ENCODE results near the gene TMPRSS7.

TMPRSS7 gene

GRCh38 chr3:112111785-112112402 lies 77.4 kb downstream of the TMPRSS7 start:
- H3K27ac ChIP-seq, result peak overlapping the region; percentile 82; the same call in 1 of the 2 replicates
- TF ChIP-seq CTCF (conservative IDR thresholded peaks at IDR 0.05), result peak; percentile 90

GRCh38 chr3:112114576-112115160 lies 80.1 kb downstream of the TMPRSS7 start:
- no peak overlapping the region for H3K27ac ChIP-seq
- no peak for TF ChIP-seq CTCF (conservative IDR thresholded peaks at IDR 0.05)

DNA sequence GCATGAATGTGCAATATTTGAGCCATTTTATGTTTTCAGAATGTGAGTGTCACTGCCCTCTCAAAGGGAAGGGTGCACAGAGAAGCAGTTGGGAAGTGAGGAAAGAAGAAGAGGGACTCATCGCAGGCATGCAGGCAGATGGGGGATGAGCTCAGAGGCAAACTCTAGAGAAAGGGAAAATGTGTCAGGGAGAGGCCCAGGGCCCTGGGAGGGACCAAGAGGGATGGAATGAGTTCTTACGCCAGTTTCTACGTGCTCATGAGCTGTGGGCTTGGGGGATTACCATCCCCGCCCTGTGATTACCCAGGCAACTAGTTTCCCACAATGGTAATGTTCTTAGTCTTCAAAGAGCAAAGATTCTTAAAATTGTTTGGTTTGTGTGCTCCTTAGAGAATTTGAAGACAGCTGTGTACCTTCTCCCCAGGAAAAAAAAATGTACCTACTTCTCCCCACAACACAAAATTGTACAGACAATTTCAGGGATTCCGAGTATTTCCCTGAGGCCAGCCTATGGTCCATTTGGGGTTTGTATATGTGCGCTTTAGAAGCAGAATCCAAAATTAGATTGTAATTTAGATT lies 80.7 kb downstream of the TMPRSS7 start:
- no peak for TF ChIP-seq CTCF (conservative IDR thresholded peaks at IDR 0.05)
- no peak overlapping the region for H3K27ac ChIP-seq

DNA sequence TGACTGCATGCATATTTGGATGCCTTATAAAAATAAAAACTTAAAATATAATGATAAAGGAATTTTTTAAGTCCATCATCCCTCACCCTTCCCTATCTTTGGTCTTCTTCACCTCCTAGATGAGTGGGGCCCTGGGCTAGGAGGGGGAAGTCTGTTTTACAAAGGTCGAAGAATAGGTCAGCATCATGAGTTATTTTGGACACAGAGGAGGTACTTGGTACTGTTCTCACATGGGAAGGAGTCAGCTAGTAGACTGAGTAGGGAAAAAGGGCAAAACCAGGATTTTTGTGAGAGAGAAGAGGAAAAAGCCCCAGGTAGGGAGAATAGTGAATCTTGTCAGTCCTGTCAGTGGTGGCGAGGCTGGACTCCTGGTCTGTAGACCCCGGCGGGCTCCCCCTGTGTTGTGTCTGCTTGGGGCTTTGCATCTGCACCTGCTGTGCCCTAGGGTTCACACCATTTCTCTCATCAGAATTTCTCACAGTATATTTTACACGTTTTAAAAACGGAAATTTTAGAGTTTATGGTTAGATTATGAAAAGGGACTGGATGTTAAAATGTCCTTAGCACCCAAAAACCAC lies 81.4 kb downstream of the TMPRSS7 start:
- no peak for TF ChIP-seq CTCF (conservative IDR thresholded peaks at IDR 0.05)

DNA sequence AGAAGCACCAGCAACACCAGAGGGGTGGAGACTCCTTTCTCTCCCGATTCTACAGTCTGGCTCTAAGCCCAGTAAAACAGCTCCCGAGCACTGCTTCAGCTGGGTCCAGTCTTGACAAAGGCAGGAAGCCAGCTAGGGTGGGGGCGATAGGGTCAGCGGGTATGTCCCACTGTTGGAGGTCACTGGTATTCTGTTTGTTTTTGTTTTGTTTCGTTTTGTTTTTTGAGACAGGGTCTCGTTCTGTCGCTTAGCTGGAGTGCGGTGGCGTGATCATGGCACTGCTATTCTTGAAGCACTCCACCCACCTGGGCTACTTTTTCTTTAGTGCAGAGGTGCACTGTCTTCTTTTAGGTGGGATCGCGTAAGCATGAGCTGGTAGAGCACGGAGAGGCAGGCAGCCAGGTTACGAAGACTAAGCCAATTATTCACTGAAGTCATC lies 82.2 kb downstream of the TMPRSS7 start:
- no peak for TF ChIP-seq CTCF (conservative IDR thresholded peaks at IDR 0.05)
- H3K27ac ChIP-seq, result no peak overlapping the region; the same call in 1 of the 2 replicates

More for the DNA sequence above, 81.4 kb downstream of the TMPRSS7 start:
- H3K27ac ChIP-seq, result no peak overlapping the region; the same call in 1 of the 2 replicates

- TF ChIP-seq CTCF (conservative IDR thresholded peaks at IDR 0.05), result no peak
- H3K27ac ChIP-seq, result no peak overlapping the region
Measured at GRCh38 chr3:112117415-112117814, 82.9 kb downstream of the TMPRSS7 start.

GRCh38 chr3:112117841-112118571 lies 83.5 kb downstream of the TMPRSS7 start:
- H3K27ac ChIP-seq, result no peak overlapping the region
- TF ChIP-seq CTCF (conservative IDR thresholded peaks at IDR 0.05), result no peak

Measured in VCaP (cell line).